Liver (tissue), 9 donors: Measurements from ENCODE around the gene DOK3. TPM values are rescaled to one million over a fixed set of nuclear protein-coding genes. Genes with fewer than 3 reads are reported as not detected.

ENCODE experiments used
- DNase-seq: peaks from one replicate; pipeline ENCODE4 v3.0.0-alpha.2; 2017; ENCODE audit warnings: low spot score
- H3K27ac ChIP-seq, 2 donors: one replicate each; pipeline ENCODE4 v1.7.0; 2013; ENCODE audit warnings: inconsistent platforms in 2 of 2, low read length in 2 of 2, control low read depth in 1 of 2, low read depth in 1 of 2, mild to moderate bottlenecking in 1 of 2
- H3K27me3 ChIP-seq, 4 donors: one replicate each; pipeline versions ENCODE4 v1.6.1 to v1.7.0; 2013; ENCODE audit warnings: low read length in 3 of 4, inconsistent platforms in 1 of 4, mild to moderate bottlenecking in 1 of 4, moderate library complexity in 1 of 4; ENCODE audit not compliant: control insufficient read depth in 4 of 4, insufficient read depth in 4 of 4
- H3K36me3 ChIP-seq, 4 donors: one replicate each; pipeline versions ENCODE4 v1.6.1 to v1.7.0; 2013; ENCODE audit warnings: low read length in 3 of 4, mild to moderate bottlenecking in 3 of 4, low read depth in 1 of 4, moderate library complexity in 1 of 4; ENCODE audit not compliant: control insufficient read depth in 4 of 4, insufficient read depth in 3 of 4
- H3K4me1 ChIP-seq, 4 donors: one replicate each; pipeline versions ENCODE4 v1.6.1 to v1.7.0; 2013; ENCODE audit warnings: low read length in 3 of 4, mild to moderate bottlenecking in 3 of 4, moderate library complexity in 1 of 4; ENCODE audit not compliant: control insufficient read depth in 4 of 4, insufficient read depth in 4 of 4
- H3K4me3 ChIP-seq, 3 donors: one replicate each; pipeline versions ENCODE4 v1.6.1 to v1.7.0; 2013; ENCODE audit warnings: low read length in 3 of 3, control low read depth in 1 of 3, low read depth in 1 of 3, mild to moderate bottlenecking in 1 of 3
- H3K9ac ChIP-seq, 2 donors: one replicate each; pipeline ENCODE4 v1.7.0; 2013; ENCODE audit warnings: low read length in 2 of 2, mild to moderate bottlenecking in 2 of 2, moderate library complexity in 2 of 2, control low read depth in 1 of 2, low read depth in 1 of 2
- H3K9me3 ChIP-seq, 4 donors: one replicate each; pipeline versions ENCODE4 v1.6.1 to v1.7.0; 2013; ENCODE audit warnings: low read length in 3 of 4; ENCODE audit not compliant: control insufficient read depth in 4 of 4
- MAX ChIP-seq: IDR thresholded peaks from 2 replicates; pipeline ENCODE4 v1.6.1; 2016; ENCODE audit warnings: antibody characterized with exemption
- NR2F2 ChIP-seq: IDR thresholded peaks from 2 replicates; pipeline ENCODE4 v1.6.1; 2016; ENCODE audit warnings: antibody characterized with exemption
- REST ChIP-seq: IDR thresholded peaks from 2 replicates; pipeline ENCODE4 v1.6.1; 2016; ENCODE audit warnings: antibody characterized with exemption, mild to moderate bottlenecking
- YY1 ChIP-seq: IDR thresholded peaks from 2 replicates; pipeline ENCODE4 v1.6.1; 2016; ENCODE audit warnings: antibody characterized with exemption, mild to moderate bottlenecking
- WGBS: extraction: QIAGEN DNeasy Blood & Tissue Kit; methylation state at CpG from one replicate; pipeline ENCODE4 v1.1.7; 2013; 5-methylcytosine and 5-hydroxymethylcytosine counted together
- polyA plus RNA-seq, 2 donors: library from polyadenylated mRNA; stranded (reverse) in 1 of 2; unstranded in 1 of 2; fragments of 200-250 nt in 1 of 2; fragments of >200 nt in 1 of 2; fragmentation: Nextera tagmentation in 1 of 2; extraction: Ambion mirVana in 1 of 2; gene quantifications; one replicate each; pipeline versions ENCODE4 v1.2.1 to v1.2.3, GENCODE V29; 2013 to 2015
- total RNA-seq, 2 donors: library from RNA; depleted of rRNA; stranded (reverse); fragments of >200 nt; gene quantifications; one replicate each; pipeline ENCODE4 v1.2.3, GENCODE V29; 2014
- donor health status: healthy.
- donor health status: healthy.
- donor health status: healthy.
- donor health status: healthy.
- donor health status: healthy.

The DOK3 gene
- total and polyA plus RNA-seq, 4 donors, result 1.7 to 19.2 (median 6.6) TPM

- Histone ChIP-seq H3K9me3 (no peaks in the 10 kb centered on the region), H3K36me3 (no peaks in the 10 kb centered on the region), H3K4me1 (peaks cover 3 to 28% (median 15%) of the 10 kb centered on the region in 4 donors), H3K9ac (no peak overlapping the region), H3K4me3 (no peak overlapping the region), H3K27ac (no peak overlapping the region), H3K27me3 (no peaks in the 10 kb centered on the region)
- no peak for DNase-seq
- TF ChIP-seq REST, result no peak
- TF ChIP-seq MAX, result no peak
- no peak for TF ChIP-seq NR2F2
- no peak for TF ChIP-seq YY1
- WGBS, result 91% methylated on average over 17 of the region's 17 CpGs
These were observed 56.7 kb downstream of the DOK3 start for GRCh38 chr5:177452688-177453638.

Other genes starting within 250 kb of the DOK3 start
- gene RAB24, start 206.1 kb downstream of the DOK3 start, total RNA-seq, result 10 to 100 TPM in 1 of 2 donors, 1 to 10 TPM in 1; 8.5 to 10.3 TPM
- gene RAB24, start 206.1 kb downstream of the DOK3 start, polyA plus RNA-seq, result 10 to 100 TPM; 13.8 to 19.0 TPM
- 10 to 100 TPM; 47.9 to 58.4 TPM for gene PRELID1, start 206.0 kb downstream of the DOK3 start, total RNA-seq
- gene PRELID1, start 206.0 kb downstream of the DOK3 start, polyA plus RNA-seq, result 100 to 1,000 TPM; 112 to 200 TPM
- gene MXD3, start 197.9 kb downstream of the DOK3 start, total RNA-seq, result 10 to 100 TPM in 1 of 2 donors, 1 to 10 TPM in 1; 6.0 to 36.8 TPM
- 1 to 10 TPM; 1.9 to 8.0 TPM for gene MXD3, start 197.9 kb downstream of the DOK3 start, polyA plus RNA-seq
- gene LMAN2, start 158.2 kb downstream of the DOK3 start, total RNA-seq, result 100 to 1,000 TPM; 279 to 478 TPM
- gene LMAN2, start 158.2 kb downstream of the DOK3 start, polyA plus RNA-seq, result 100 to 1,000 TPM; 243 to 449 TPM
- 10 to 100 TPM; 10.2 to 53.8 TPM for gene RGS14, start 151.9 kb downstream of the DOK3 start, total RNA-seq
- gene RGS14, start 151.9 kb downstream of the DOK3 start, polyA plus RNA-seq, result 10 to 100 TPM; 30.7 to 35.8 TPM
- gene SLC34A1, start 125.4 kb downstream of the DOK3 start, total RNA-seq, result 1 to 10 TPM in 1 of 2 donors, under 1 TPM in 1; 0.23 to 1.0 TPM
- under 1 TPM; 0.33 to 0.60 TPM for gene SLC34A1, start 125.4 kb downstream of the DOK3 start, polyA plus RNA-seq
- not detected for gene PFN3, start 109.2 kb downstream of the DOK3 start, total RNA-seq
- not detected for gene PFN3, start 109.2 kb downstream of the DOK3 start, polyA plus RNA-seq
- 100 to 1,000 TPM in 1 of 2 donors, 10 to 100 TPM in 1; 27.7 to 256 TPM for gene F12, start 100.3 kb downstream of the DOK3 start, total RNA-seq
- gene F12, start 100.3 kb downstream of the DOK3 start, polyA plus RNA-seq, result 100 to 1,000 TPM; 294 to 328 TPM
- gene GRK6, start 83.2 kb downstream of the DOK3 start, total RNA-seq, result 10 to 100 TPM; 15.2 to 24.0 TPM
- 1 to 10 TPM; 3.1 to 6.4 TPM for gene GRK6, start 83.2 kb downstream of the DOK3 start, polyA plus RNA-seq
- under 1 TPM; 0.17 to 0.37 TPM for gene PRR7, start 63.0 kb downstream of the DOK3 start, total RNA-seq
- gene PRR7, start 63.0 kb downstream of the DOK3 start, polyA plus RNA-seq, result 1 to 10 TPM in 1 of 2 donors, under 1 TPM in 1; 0.60 to 1.4 TPM
- 1 to 10 TPM; 2.3 to 4.9 TPM for gene DBN1, start 36.2 kb downstream of the DOK3 start, total RNA-seq
- 1 to 10 TPM; 1.5 to 1.8 TPM for gene DBN1, start 36.2 kb downstream of the DOK3 start, polyA plus RNA-seq
- gene PDLIM7, start 12.2 kb downstream of the DOK3 start, total RNA-seq, result 10 to 100 TPM in 1 of 2 donors, 1 to 10 TPM in 1; 7.0 to 36.0 TPM
- gene PDLIM7, start 12.2 kb downstream of the DOK3 start, polyA plus RNA-seq, result 1 to 10 TPM; 5.5 to 10.0 TPM
- gene DDX41, start 7.1 kb upstream of the DOK3 start, total RNA-seq, result 10 to 100 TPM; 42.4 to 58.5 TPM
- gene DDX41, start 7.1 kb upstream of the DOK3 start, polyA plus RNA-seq, result 10 to 100 TPM; 20.4 to 48.7 TPM
- gene FAM193B, start 44.7 kb upstream of the DOK3 start, total RNA-seq, result 10 to 100 TPM; 14.3 to 31.8 TPM
- 10 to 100 TPM; 15.5 to 16.2 TPM for gene FAM193B, start 44.7 kb upstream of the DOK3 start, polyA plus RNA-seq
- gene TMED9, start 82.4 kb upstream of the DOK3 start, total RNA-seq, result 100 to 1,000 TPM in 1 of 2 donors, 10 to 100 TPM in 1; 68.8 to 143 TPM
- gene TMED9, start 82.4 kb upstream of the DOK3 start, polyA plus RNA-seq, result 100 to 1,000 TPM in 1 of 2 donors, 10 to 100 TPM in 1; 66.7 to 234 TPM
- gene B4GALT7, start 90.3 kb upstream of the DOK3 start, total RNA-seq, result 10 to 100 TPM; 12.6 to 18.7 TPM
- 10 to 100 TPM in 1 of 2 donors, 1 to 10 TPM in 1; 8.1 to 19.7 TPM for gene B4GALT7, start 90.3 kb upstream of the DOK3 start, polyA plus RNA-seq